WTC11 (cell line): Measurements from ENCODE around the gene VPS35L. TPM values are rescaled to one million over a fixed set of nuclear protein-coding genes. Genes with fewer than 3 reads are reported as not detected.

Source experiments
- ATAC-seq: fragments of 200-7000 bp; cut with Tn5 transposase; 2 replicates; pipeline ENCODE4 v1.10.0; 2021; ENCODE audit warnings: mild to moderate bottlenecking, moderate library complexity
- CTCF ChIA-PET: fragments of 300-600 bp; sonication (Branson Sonifier 250); formaldehyde crosslinking; loops from one replicate; lab custom pipeline; 2021; ENCODE audit warnings: antibody characterized with exemption; lab: Charles Lee
- POLR2A ChIA-PET: fragments of 350-600 bp; sonication (Branson Sonifier 250); formaldehyde crosslinking; loops from one replicate; lab custom pipeline; 2021; ENCODE audit warnings: antibody characterized with exemption; lab: Charles Lee
- DNase-seq: peaks from one replicate; pipeline ENCODE4 v3.0.0; 2021; ENCODE audit warnings: low spot score
- H3K27ac Mint-ChIP-seq: 2 replicates; pipeline ENCODE4 v1.8.0; 2021; ENCODE audit warnings: mixed read lengths
- H3K27me3 Mint-ChIP-seq: 2 replicates; pipeline ENCODE4 v1.8.0; 2021; ENCODE audit warnings: low read depth, mild to moderate bottlenecking, moderate library complexity, mixed read lengths
- H3K36me3 Mint-ChIP-seq: 2 replicates; pipeline ENCODE4 v1.8.0; 2021; ENCODE audit warnings: mixed read lengths
- H3K4me1 Mint-ChIP-seq: 2 replicates; pipeline ENCODE4 v1.8.0; 2022; ENCODE audit warnings: mixed read lengths
- H3K4me3 Mint-ChIP-seq: 2 replicates; pipeline ENCODE4 v1.8.0; 2021; ENCODE audit warnings: mild to moderate bottlenecking, moderate library complexity, mixed read lengths
- H3K9me3 Mint-ChIP-seq: 2 replicates; pipeline ENCODE4 v1.8.0; 2021; ENCODE audit warnings: mixed read lengths
- ATF6 ChIP-seq: sonication (generic); formaldehyde crosslinking; IDR thresholded peaks from 2 replicates; pipeline ENCODE4 v1.8.1; 2023; ENCODE audit warnings: mild to moderate bottlenecking, missing genetic modification reagents
- E2F1 ChIP-seq: sonication (generic); formaldehyde crosslinking; IDR thresholded peaks from 2 replicates; pipeline ENCODE4 v1.8.0; 2022; ENCODE audit warnings: mild to moderate bottlenecking, missing genetic modification reagents
- ESRRA ChIP-seq: sonication (generic); formaldehyde crosslinking; IDR thresholded peaks from 2 replicates; pipeline ENCODE4 v1.8.1; 2022; ENCODE audit warnings: mild to moderate bottlenecking, missing genetic modification reagents, borderline replicate concordance
- ETV6 ChIP-seq: sonication (generic); formaldehyde crosslinking; IDR thresholded peaks from 2 replicates; pipeline ENCODE4 v1.8.1; 2022; ENCODE audit warnings: mild to moderate bottlenecking, missing genetic modification reagents
- FOXJ3 ChIP-seq: sonication (generic); formaldehyde crosslinking; IDR thresholded peaks from 2 replicates; pipeline ENCODE4 v1.9.0; 2021; ENCODE audit warnings: missing genetic modification reagents, mild to moderate bottlenecking, borderline replicate concordance
- GABPB1 ChIP-seq: sonication (generic); formaldehyde crosslinking; IDR thresholded peaks from 2 replicates; pipeline ENCODE4 v1.8.1; 2023; ENCODE audit warnings: mild to moderate bottlenecking, missing genetic modification reagents
- GTF2I ChIP-seq: fragments of 250-450 bp; sonication (Bioruptor Pico); conservative IDR thresholded peaks from 2 replicates; pipeline ENCODE4 v1.4.0; 2021; ENCODE audit warnings: mild to moderate bottlenecking
- HMGXB4 ChIP-seq: sonication (generic); formaldehyde crosslinking; IDR thresholded peaks from 2 replicates; pipeline ENCODE4 v1.8.1; 2023; ENCODE audit warnings: mild to moderate bottlenecking, moderate library complexity, missing genetic modification reagents
- KAT7 ChIP-seq: sonication (generic); formaldehyde crosslinking; IDR thresholded peaks from 2 replicates; pipeline ENCODE4 v1.8.1; 2023; ENCODE audit warnings: missing genetic modification reagents, mild to moderate bottlenecking, borderline replicate concordance
- NFYB ChIP-seq: sonication (generic); formaldehyde crosslinking; conservative IDR thresholded peaks from 2 replicates; pipeline ENCODE4 v1.8.0; 2022; ENCODE audit warnings: low read depth, missing genetic modification reagents
- NR2C2 ChIP-seq: sonication (generic); formaldehyde crosslinking; IDR thresholded peaks from 2 replicates; pipeline ENCODE4 v1.8.0; 2022; ENCODE audit warnings: mild to moderate bottlenecking, missing genetic modification reagents
- RELA ChIP-seq: sonication (generic); formaldehyde crosslinking; IDR thresholded peaks from 2 replicates; pipeline ENCODE4 v1.8.1; 2022; ENCODE audit warnings: missing genetic modification reagents, mild to moderate bottlenecking, borderline replicate concordance
- STAT6 ChIP-seq: sonication (generic); formaldehyde crosslinking; conservative IDR thresholded peaks from 2 replicates; pipeline ENCODE4 v1.8.1; 2023; ENCODE audit warnings: mild to moderate bottlenecking, low read depth, missing genetic modification reagents, moderate library complexity
- USF2 ChIP-seq: sonication (generic); formaldehyde crosslinking; IDR thresholded peaks from 2 replicates; pipeline ENCODE4 v1.8.1; 2023; ENCODE audit warnings: mild to moderate bottlenecking, missing genetic modification reagents, moderate library complexity
- ZBTB43 ChIP-seq: sonication (generic); formaldehyde crosslinking; IDR thresholded peaks from 2 replicates; pipeline ENCODE4 v1.8.1; 2023; ENCODE audit warnings: mild to moderate bottlenecking, missing genetic modification reagents
- ZNF219 ChIP-seq: sonication (generic); formaldehyde crosslinking; IDR thresholded peaks from 2 replicates; pipeline ENCODE4 v1.8.0; 2023; ENCODE audit warnings: missing genetic modification reagents, mild to moderate bottlenecking, borderline replicate concordance
- ZNF396 ChIP-seq: fragments of 250-450 bp; sonication (Bioruptor Pico); IDR thresholded peaks from 2 replicates; pipeline ENCODE4 v1.8.0; 2021; ENCODE audit warnings: mild to moderate bottlenecking, moderate library complexity, borderline replicate concordance
- ZNF425 ChIP-seq: fragments of 250-450 bp; sonication (Bioruptor Pico); conservative IDR thresholded peaks from 2 replicates; pipeline ENCODE4 v1.9.0; 2021; ENCODE audit warnings: mild to moderate bottlenecking
- ZNF512 ChIP-seq: sonication (generic); formaldehyde crosslinking; IDR thresholded peaks from 2 replicates; pipeline ENCODE4 v1.8.1; 2022; ENCODE audit warnings: missing genetic modification reagents, borderline replicate concordance
- ZSCAN18 ChIP-seq: fragments of 250-450 bp; sonication (Bioruptor Pico); IDR thresholded peaks from 2 replicates; pipeline ENCODE4 v2.1.2; 2022; ENCODE audit warnings: mild to moderate bottlenecking, moderate library complexity
- total RNA-seq: library from RNA; stranded (reverse); gene quantifications from 3 replicates; pipeline ENCODE4 v1.2.3, GENCODE V29; 2021

VPS35L gene
- total RNA-seq, 1 experiment from 2014 or later, result 59.7 TPM

- ATAC-seq (peak; percentile 67), DNase-seq (no peak)
- Mint-ChIP-seq H3K27me3 (no peaks in the 10 kb centered on the region), H3K4me3 (no peak overlapping the region), H3K36me3 (peaks cover 57% of the 10 kb centered on the region), H3K4me1 (no peaks in the 10 kb centered on the region), H3K9me3 (peaks cover 3% of the 10 kb centered on the region; the same call in 1 of the 2 replicates), H3K27ac (no peak overlapping the region)
- TF ChIP-seq STAT6, result no peak
- no peak for TF ChIP-seq ZNF219 (CRISPR knock-in tag)
- no peak for TF ChIP-seq ZNF512 (CRISPR knock-in tag)
- no peak for TF ChIP-seq ESRRA (CRISPR knock-in tag)
- no peak for TF ChIP-seq RELA (CRISPR knock-in tag)
- no peak for TF ChIP-seq E2F1 (CRISPR knock-in tag)
- TF ChIP-seq GABPB1 (CRISPR knock-in tag), result no peak
- no peak for TF ChIP-seq ATF6
- TF ChIP-seq GTF2I (CRISPR knock-in tag), result no peak
- TF ChIP-seq KAT7, result no peak
- no peak for TF ChIP-seq FOXJ3 (CRISPR knock-in tag)
- TF ChIP-seq USF2 (CRISPR knock-in tag), result no peak
- TF ChIP-seq ZBTB43 (CRISPR knock-in tag), result no peak
- no peak for TF ChIP-seq ZNF425 (CRISPR knock-in tag)
- TF ChIP-seq HMGXB4, result no peak
- no peak for TF ChIP-seq ETV6 (CRISPR knock-in tag)
- TF ChIP-seq ZSCAN18, result no peak
- TF ChIP-seq ZNF396 (CRISPR knock-in tag), result no peak
- TF ChIP-seq NFYB (CRISPR knock-in tag), result no peak
- no peak for TF ChIP-seq NR2C2 (CRISPR knock-in tag)
- ChIA-PET POLR2A (interaction anchor here (0.6 kb wide), 1 partner anchor 588 kb away, joined by 4 read pairs; no protein-coding TSS in a partner anchor), CTCF (interaction anchor here (0.6 to 1.1 kb wide), 4 partner anchors 14 to 536 kb away, joined by 3 to 5 read pairs (median 4); no protein-coding TSS in a partner anchor)
Measured at GRCh38 chr16:19694989-19695388, 139.5 kb downstream of the VPS35L start.
